Measurements from ENCODE around the gene CYP19A1. TPM values are rescaled to one million over a fixed set of nuclear protein-coding genes. Genes with fewer than 3 reads are reported as not detected.

The CYP19A1 gene
- total and polyA plus RNA-seq, 2 of the 8 experiments (the other 6 are each of a cell fraction or from before 2014, with no cell fraction given), result not detected

- H4K5ac ChIP-seq (ENCODE audit: insufficient read length, low read depth, low read length), result no peak overlapping the region
- H4K20me1 ChIP-seq (replicated peaks in 1 of 2; ENCODE audit: control insufficient read depth in 1 of 2, insufficient read depth in 2 of 2, low read length in 2 of 2), result no peaks in the 10 kb centered on the region
- 91% methylated on average over 2 of the region's 2 CpGs; no CpG with 5 or more reads in 1 of the 2 experiments for WGBS, 2 experiments (ENCODE audit: extremely low coverage in 1 of 2, insufficient coverage in 1 of 2, insufficient read length in 1 of 2, insufficient replicate concordance in 2 of 2, low coverage in 1 of 2, low lambda C conversion rate in 2 of 2, missing lambda C conversion rate in 1 of 2)
- DNase-seq (ENCODE audit: low read depth in 1 of 2, low spot score in 2 of 2), result no peak
- no peak overlapping the region for H2BK5ac ChIP-seq (ENCODE audit: low read depth, low read length)
- H3K56ac ChIP-seq (replicated peaks; ENCODE audit: insufficient read length, low read depth, low read length), result no peak overlapping the region
- H3K9me3 ChIP-seq (ENCODE audit: insufficient read depth in 2 of 2, low read depth in 1 of 2, low read length in 1 of 2), result no peaks in the 10 kb centered on the region
- no peak overlapping the region for H3K27ac ChIP-seq (ENCODE audit: low read depth, low read length)
- H3K23me2 ChIP-seq (ENCODE audit: low read depth, low read length), result no peaks in the 10 kb centered on the region
- no peak overlapping the region for H3K9ac ChIP-seq (replicated peaks in 1 of 4; ENCODE audit: extremely low read depth in 1 of 4, low read depth in 3 of 4, low read length in 3 of 4)
- no peaks in the 10 kb centered on the region for H3K79me1 ChIP-seq (ENCODE audit: low read depth, low read length)
- no peak for FAIRE-seq
- ChIA-PET POLR2A (ENCODE audit: partially characterized antibody) (no interaction called here), CTCF (ENCODE audit: partially characterized antibody) (interaction anchor here (0.7 to 2.9 kb wide), 5 partner anchors 11 to 127 kb away, joined by 3 to 12 read pairs (median 3); no protein-coding TSS in a partner anchor)
- no peak overlapping the region for H3K18ac ChIP-seq (ENCODE audit: extremely low read depth, low read length)
- no peaks in the 10 kb centered on the region for H3K79me2 ChIP-seq (ENCODE audit: control insufficient read depth in 1 of 2, insufficient read depth in 2 of 2, low read length in 2 of 2)
- H2BK120ac ChIP-seq (replicated peaks; ENCODE audit: low read depth, low read length), result no peak overlapping the region
- no peak overlapping the region for H2BK20ac ChIP-seq (ENCODE audit: low read length)
- H2AFZ ChIP-seq (ENCODE audit: low read length), result no peak overlapping the region
- no peak overlapping the region for H2AK5ac ChIP-seq (ENCODE audit: low read depth, low read length)
- H2BK15ac ChIP-seq (ENCODE audit: low read length), result no peak overlapping the region
- no peak overlapping the region for H3K4me3 ChIP-seq (ENCODE audit: extremely low read depth in 1 of 4, insufficient read depth in 2 of 4, low read depth in 3 of 4, low read length in 4 of 4)
- H3K36me3 ChIP-seq (ENCODE audit: control insufficient read depth in 2 of 4, insufficient read depth in 4 of 4, low read length in 3 of 4), result no peaks in the 10 kb centered on the region
- no peaks in the 10 kb centered on the region for H3K4me1 ChIP-seq (replicated peaks in 1 of 4; ENCODE audit: control insufficient read depth in 3 of 4, insufficient read depth in 4 of 4, low read length in 3 of 4)
- no peaks in the 10 kb centered on the region for H3K27me3 ChIP-seq (replicated peaks in 1 of 4; ENCODE audit: control insufficient read depth in 3 of 4, extremely low read depth in 1 of 4, insufficient read depth in 3 of 4, low read length in 3 of 4)
- H3K4ac ChIP-seq (replicated peaks; ENCODE audit: insufficient read length, low read depth, low read length), result no peak overlapping the region
- H4K8ac ChIP-seq (ENCODE audit: extremely low read depth, insufficient read depth, low read length), result no peak overlapping the region
- H3K4me2 ChIP-seq (ENCODE audit: insufficient read depth in 1 of 2, low read depth in 2 of 2, low read length in 2 of 2), result no peak overlapping the region
- H2BK12ac ChIP-seq (ENCODE audit: low read depth, low read length), result no peak overlapping the region
- no peak overlapping the region for H4K91ac ChIP-seq (replicated peaks; ENCODE audit: insufficient read length, low read length)
- no peak overlapping the region for H3K14ac ChIP-seq (ENCODE audit: insufficient read length)
- no peak overlapping the region for H3K23ac ChIP-seq (ENCODE audit: insufficient read length)
- TF ChIP-seq JUN (IDR thresholded peaks at IDR 0.05; ENCODE audit: low read depth, low read length), result no peak
- TF ChIP-seq SP4 (IDR thresholded peaks at IDR 0.05; ENCODE audit: low read length), result no peak
- TF ChIP-seq CBX5 (IDR thresholded peaks at IDR 0.05; ENCODE audit: low read depth, low read length), result no peak
- TF ChIP-seq TAF1 (IDR thresholded peaks at IDR 0.05; ENCODE audit: low read depth, low read length), result no peak
- TF ChIP-seq BCL11A (IDR thresholded peaks at IDR 0.05; ENCODE audit: low read depth in 2 of 2, low read length in 2 of 2), result no peak
- TF ChIP-seq JUND (IDR thresholded peaks at IDR 0.05; ENCODE audit: low read length), result no peak
- TF ChIP-seq SP1 (IDR thresholded peaks at IDR 0.05; ENCODE audit: low read depth, low read length), result no peak
- no peak for TF ChIP-seq BACH1 (IDR thresholded peaks at IDR 0.05; ENCODE audit: low read length)
- no peak for TF ChIP-seq FOSL1 (IDR thresholded peaks at IDR 0.05; ENCODE audit: insufficient read depth, low read depth, low read length)
- no peak for TF ChIP-seq TEAD4 (IDR thresholded peaks at IDR 0.05; ENCODE audit: low read depth, low read length)
- TF ChIP-seq SP2 (IDR thresholded peaks at IDR 0.05; ENCODE audit: low read length), result no peak
- TF ChIP-seq GABPA (IDR thresholded peaks at IDR 0.05; ENCODE audit: borderline replicate concordance, insufficient read depth, low read length), result no peak
- no peak for TF ChIP-seq POLR2A (IDR thresholded peaks at IDR 0.05; ENCODE audit: control extremely low read depth in 1 of 2, low read depth in 2 of 2, low read length in 2 of 2)
- no peak for TF ChIP-seq MAX (IDR thresholded peaks at IDR 0.05)
- TF ChIP-seq CHD2 (IDR thresholded peaks at IDR 0.05; ENCODE audit: low read length), result no peak
- no peak for TF ChIP-seq YY1 (IDR thresholded peaks at IDR 0.05; ENCODE audit: low read depth, low read length)
- TF ChIP-seq TAF7 (optimal IDR thresholded peaks at IDR 0.05; ENCODE audit: borderline replicate concordance, low read depth, low read length), result no peak
Measured at GRCh38 chr15:51255533-51255932, 82.9 kb downstream of the CYP19A1 start.
